ENCODE measurements around the gene RFPL3.
A peak's percentile ranks its signal among the peaks of the same experiment; 100 is the strongest.

Gene RFPL3

DNA sequence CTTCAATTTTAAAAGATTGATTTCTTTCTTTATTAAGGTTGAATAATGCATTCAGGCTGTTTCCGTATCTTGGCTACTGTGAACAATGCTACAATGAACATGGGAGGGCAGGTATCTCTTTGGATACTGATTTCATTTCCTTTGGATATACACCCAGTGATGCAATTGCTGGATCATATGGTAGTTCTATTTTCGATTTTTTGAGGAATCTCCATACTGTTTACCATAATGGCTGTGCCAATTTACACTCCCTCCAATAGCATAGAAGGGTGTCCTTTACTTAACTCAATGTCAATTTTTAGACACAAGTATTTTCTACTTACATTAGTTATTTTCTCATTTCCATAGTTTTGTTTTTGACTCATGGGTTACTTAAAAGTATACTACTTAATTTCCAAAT is 46.4 kb downstream of the RFPL3 start:
- Histone ChIP-seq H3K4me1 (ENCODE audit: control insufficient read depth, insufficient read depth, low read depth, low read length) (no peaks in the 10 kb centered on the region), H3K9me3 (ENCODE audit: control insufficient read depth, low read length) (no peaks in the 10 kb centered on the region), H3K23ac (ENCODE audit: low read length in 2 of 2) (no peak overlapping the region), H3K14ac (ENCODE audit: low read length in 2 of 2) (no peak overlapping the region), H2BK5ac (ENCODE audit: low read depth, low read length, poor library complexity, severe bottlenecking) (no peak overlapping the region), H3K4ac (ENCODE audit: low read depth in 1 of 2, low read length in 2 of 2) (no peak overlapping the region), H2AFZ (ENCODE audit: low read depth, low read length) (no peak overlapping the region), H4K91ac (ENCODE audit: low read length) (no peak overlapping the region), H3K27ac (ENCODE audit: low read length, poor library complexity, severe bottlenecking) (no peak overlapping the region), H3K9ac (ENCODE audit: low read length) (no peak overlapping the region), H3K4me2 (ENCODE audit: low read length, poor library complexity, severe bottlenecking) (no peak overlapping the region), H2BK15ac (ENCODE audit: low read depth, poor library complexity, severe bottlenecking) (no peak overlapping the region), H2BK120ac (ENCODE audit: low read depth, low read length) (no peak overlapping the region), H3K79me1 (replicated peaks; ENCODE audit: low read length, poor library complexity, severe bottlenecking) (peaks cover 33% of the 10 kb centered on the region), H3K36me3 (ENCODE audit: control insufficient read depth in 1 of 2, insufficient read depth in 2 of 2, low read depth in 1 of 2, low read length in 2 of 2) (peaks cover 35 to 93% of the 10 kb centered on the region in 2 experiments), H3K27me3 (ENCODE audit: control insufficient read depth in 1 of 2, insufficient read depth in 1 of 2, low read length in 2 of 2) (no peaks in the 10 kb centered on the region), H3K18ac (ENCODE audit: low read depth in 1 of 2, low read length in 2 of 2) (no peak overlapping the region), H4K8ac (ENCODE audit: low read length) (no peak overlapping the region), H2BK12ac (ENCODE audit: low read length in 2 of 2) (no peak overlapping the region), H3K4me3 (ENCODE audit: insufficient read depth in 1 of 2, low read depth in 1 of 2, low read length in 2 of 2) (no peak overlapping the region), H2AK5ac (ENCODE audit: low read length, severe bottlenecking) (no peak overlapping the region)
- 93% methylated on average over 2 of the region's 2 CpGs for WGBS
- no peak for DNase-seq

DNA sequence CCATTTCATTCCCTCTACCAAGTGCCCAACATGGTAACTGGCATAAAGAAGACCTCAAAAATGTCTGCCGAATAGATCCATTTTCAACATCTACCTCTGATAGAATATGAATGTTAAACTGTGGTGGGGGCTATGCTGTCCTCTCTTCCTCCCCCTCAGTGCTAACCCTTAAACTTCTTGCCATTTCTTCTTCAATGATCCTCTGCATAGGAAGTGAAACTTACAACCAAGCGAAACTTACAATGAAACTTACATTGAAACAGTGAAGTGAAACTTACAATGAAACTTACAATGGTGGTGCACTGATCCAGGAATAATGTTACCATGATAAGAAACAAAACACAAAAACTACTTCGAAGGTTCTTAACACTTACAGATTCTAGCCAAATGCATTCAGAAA is 49.6 kb downstream of the RFPL3 start:
- H3K9me3 ChIP-seq (ENCODE audit: control insufficient read depth, low read length), result no peaks in the 10 kb centered on the region

DNA sequence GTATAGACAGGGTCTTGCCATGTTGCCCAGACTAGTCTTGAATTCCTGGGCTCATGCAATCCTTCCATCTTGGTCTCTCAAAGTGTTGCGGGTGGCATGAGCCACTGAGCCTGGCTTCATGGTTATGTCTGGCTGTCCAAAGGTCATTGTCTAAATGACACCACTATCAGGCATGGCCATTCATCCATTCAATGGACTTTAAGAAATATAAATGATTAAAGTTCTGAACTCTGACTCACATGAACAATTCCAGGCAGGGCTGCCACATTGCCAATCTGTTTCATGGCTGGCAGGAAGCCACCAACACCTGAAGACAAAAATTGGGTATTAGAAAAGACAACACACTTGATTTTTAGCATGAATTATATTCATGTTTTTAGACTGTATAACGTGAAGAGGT is 50.3 kb downstream of the RFPL3 start:
- peaks cover 3% of the 10 kb centered on the region for H3K4me1 ChIP-seq (ENCODE audit: control insufficient read depth, insufficient read depth, low read depth, low read length)
- H3K9me3 ChIP-seq (ENCODE audit: control insufficient read depth, low read length), result no peaks in the 10 kb centered on the region
- no peak overlapping the region for H2BK12ac ChIP-seq (ENCODE audit: low read length in 2 of 2)
- no peak overlapping the region for H2BK5ac ChIP-seq (ENCODE audit: low read depth, low read length, poor library complexity, severe bottlenecking)
- H3K4me2 ChIP-seq (ENCODE audit: low read length, poor library complexity, severe bottlenecking), result no peak overlapping the region
- H3K36me3 ChIP-seq (ENCODE audit: control insufficient read depth in 1 of 2, insufficient read depth in 2 of 2, low read depth in 1 of 2, low read length in 2 of 2), result peaks cover 18 to 58% of the 10 kb centered on the region in 2 experiments
- no peak overlapping the region for H2BK15ac ChIP-seq (ENCODE audit: low read depth, poor library complexity, severe bottlenecking)
- no peak overlapping the region for H2AFZ ChIP-seq (ENCODE audit: low read depth, low read length)
- no peak overlapping the region for H4K91ac ChIP-seq (ENCODE audit: low read length)
- no peaks in the 10 kb centered on the region for H3K27me3 ChIP-seq (ENCODE audit: control insufficient read depth in 1 of 2, insufficient read depth in 1 of 2, low read length in 2 of 2)
- no peak overlapping the region for H3K14ac ChIP-seq (ENCODE audit: low read length in 2 of 2)
- no peak overlapping the region for H4K8ac ChIP-seq (ENCODE audit: low read length)
- H3K9ac ChIP-seq (ENCODE audit: low read length), result no peak overlapping the region
- no peak overlapping the region for H2BK120ac ChIP-seq (ENCODE audit: low read depth, low read length)
- H2AK5ac ChIP-seq (ENCODE audit: low read length, severe bottlenecking), result no peak overlapping the region
- H3K4me3 ChIP-seq (ENCODE audit: insufficient read depth in 1 of 2, low read depth in 1 of 2, low read length in 2 of 2), result no peak overlapping the region
- H3K27ac ChIP-seq (ENCODE audit: low read length, poor library complexity, severe bottlenecking), result no peak overlapping the region
- H3K23ac ChIP-seq (ENCODE audit: low read length in 2 of 2), result no peak overlapping the region
- H3K79me1 ChIP-seq (replicated peaks; ENCODE audit: low read length, poor library complexity, severe bottlenecking), result peaks cover 25% of the 10 kb centered on the region
- no peak for DNase-seq
- no peak overlapping the region for H3K4ac ChIP-seq (ENCODE audit: low read depth in 1 of 2, low read length in 2 of 2)
- 69% methylated on average over 2 of the region's 2 CpGs for WGBS
- no peak overlapping the region for H3K18ac ChIP-seq (ENCODE audit: low read depth in 1 of 2, low read length in 2 of 2)

More for the DNA sequence above, 49.6 kb downstream of the RFPL3 start:
- 89% methylated on average over 2 of the region's 3 CpGs for WGBS
- Histone ChIP-seq H3K27ac (ENCODE audit: low read length, poor library complexity, severe bottlenecking) (no peak overlapping the region), H2BK15ac (ENCODE audit: low read depth, poor library complexity, severe bottlenecking) (no peak overlapping the region), H4K91ac (ENCODE audit: low read length) (no peak overlapping the region), H3K23ac (ENCODE audit: low read length in 2 of 2) (no peak overlapping the region), H2AFZ (ENCODE audit: low read depth, low read length) (no peak overlapping the region), H2BK120ac (ENCODE audit: low read depth, low read length) (no peak overlapping the region), H3K18ac (ENCODE audit: low read depth in 1 of 2, low read length in 2 of 2) (no peak overlapping the region), H3K4me2 (ENCODE audit: low read length, poor library complexity, severe bottlenecking) (no peak overlapping the region), H2AK5ac (ENCODE audit: low read length, severe bottlenecking) (no peak overlapping the region), H3K79me1 (replicated peaks; ENCODE audit: low read length, poor library complexity, severe bottlenecking) (peaks cover 28% of the 10 kb centered on the region), H3K4ac (ENCODE audit: low read depth in 1 of 2, low read length in 2 of 2) (no peak overlapping the region), H4K8ac (ENCODE audit: low read length) (no peak overlapping the region), H2BK12ac (ENCODE audit: low read length in 2 of 2) (no peak overlapping the region), H3K27me3 (ENCODE audit: control insufficient read depth in 1 of 2, insufficient read depth in 1 of 2, low read length in 2 of 2) (no peaks in the 10 kb centered on the region), H2BK5ac (ENCODE audit: low read depth, low read length, poor library complexity, severe bottlenecking) (no peak overlapping the region), H3K14ac (ENCODE audit: low read length in 2 of 2) (no peak overlapping the region), H3K4me3 (ENCODE audit: insufficient read depth in 1 of 2, low read depth in 1 of 2, low read length in 2 of 2) (no peak overlapping the region), H3K4me1 (ENCODE audit: control insufficient read depth, insufficient read depth, low read depth, low read length) (peaks cover 3% of the 10 kb centered on the region), H3K36me3 (ENCODE audit: control insufficient read depth in 1 of 2, insufficient read depth in 2 of 2, low read depth in 1 of 2, low read length in 2 of 2) (peaks cover 24 to 61% of the 10 kb centered on the region in 2 experiments), H3K9ac (ENCODE audit: low read length) (no peak overlapping the region)
- DNase-seq, result no peak

DNA sequence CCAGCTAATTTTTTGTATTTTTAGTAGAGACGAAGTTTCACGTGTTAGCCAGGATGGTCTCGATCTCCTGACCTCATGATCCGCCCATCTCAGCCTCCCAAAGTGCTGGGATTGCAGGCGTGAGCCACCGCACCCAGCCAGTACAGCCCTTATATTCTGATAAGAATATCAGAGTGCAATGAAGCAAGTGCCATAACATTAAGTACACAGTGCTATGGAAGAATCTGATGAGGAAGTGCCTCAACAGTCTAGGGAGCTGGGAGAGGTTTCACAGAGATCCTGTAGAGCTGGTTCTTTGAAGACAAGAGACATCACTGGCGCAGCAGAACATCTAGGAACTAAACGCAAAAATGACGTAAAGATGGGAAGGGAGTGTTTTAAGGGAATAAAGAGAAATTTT is 52.3 kb downstream of the RFPL3 start:
- no peak overlapping the region for H2BK12ac ChIP-seq (ENCODE audit: low read length in 2 of 2)
- peak overlapping the region; percentile 93 for H3K9ac ChIP-seq (ENCODE audit: low read length)
- no peak overlapping the region for H2AFZ ChIP-seq (ENCODE audit: low read depth, low read length)
- peaks cover 11 to 40% of the 10 kb centered on the region in 2 experiments for H3K36me3 ChIP-seq (ENCODE audit: control insufficient read depth in 1 of 2, insufficient read depth in 2 of 2, low read depth in 1 of 2, low read length in 2 of 2)
- no peak overlapping the region for H2BK15ac ChIP-seq (ENCODE audit: low read depth, poor library complexity, severe bottlenecking)
- H3K4me3 ChIP-seq (ENCODE audit: insufficient read depth in 1 of 2, low read depth in 1 of 2, low read length in 2 of 2), result no peak overlapping the region
- WGBS, result 99% methylated on average over 9 of the region's 9 CpGs
- H2BK120ac ChIP-seq (ENCODE audit: low read depth, low read length), result no peak overlapping the region
- H3K9me3 ChIP-seq (ENCODE audit: control insufficient read depth, low read length), result no peaks in the 10 kb centered on the region
- H2BK5ac ChIP-seq (ENCODE audit: low read depth, low read length, poor library complexity, severe bottlenecking), result no peak overlapping the region
- no peak overlapping the region for H3K18ac ChIP-seq (ENCODE audit: low read depth in 1 of 2, low read length in 2 of 2)
- H3K14ac ChIP-seq (ENCODE audit: low read length in 2 of 2), result no peak overlapping the region
- no peak overlapping the region for H3K4me2 ChIP-seq (ENCODE audit: low read length, poor library complexity, severe bottlenecking)
- H2AK5ac ChIP-seq (ENCODE audit: low read length, severe bottlenecking), result no peak overlapping the region
- no peak for DNase-seq
- no peak overlapping the region for H3K27ac ChIP-seq (ENCODE audit: low read length, poor library complexity, severe bottlenecking)
- H4K8ac ChIP-seq (ENCODE audit: low read length), result no peak overlapping the region
- peaks cover 3% of the 10 kb centered on the region for H3K4me1 ChIP-seq (ENCODE audit: control insufficient read depth, insufficient read depth, low read depth, low read length)
- H4K91ac ChIP-seq (ENCODE audit: low read length), result no peak overlapping the region
- H3K27me3 ChIP-seq (ENCODE audit: control insufficient read depth in 1 of 2, insufficient read depth in 1 of 2, low read length in 2 of 2), result peaks cover 0 to 4% of the 10 kb centered on the region in 2 experiments
- no peak overlapping the region for H3K4ac ChIP-seq (ENCODE audit: low read depth in 1 of 2, low read length in 2 of 2)
- no peak overlapping the region for H3K23ac ChIP-seq (ENCODE audit: low read length in 2 of 2)
- peaks cover 17% of the 10 kb centered on the region for H3K79me1 ChIP-seq (replicated peaks; ENCODE audit: low read length, poor library complexity, severe bottlenecking)
